GM19438 (cell line): ENCODE measurements around the gene RSRC2.

Experiments
- ATAC-seq: cut with Tn5 transposase; IDR thresholded peaks from one replicate; pipeline ENCODE4 v1.9.1; 2021; ENCODE audit warnings: low read depth; ENCODE audit not compliant: unreplicated experiment

Gene RSRC2

DNA sequence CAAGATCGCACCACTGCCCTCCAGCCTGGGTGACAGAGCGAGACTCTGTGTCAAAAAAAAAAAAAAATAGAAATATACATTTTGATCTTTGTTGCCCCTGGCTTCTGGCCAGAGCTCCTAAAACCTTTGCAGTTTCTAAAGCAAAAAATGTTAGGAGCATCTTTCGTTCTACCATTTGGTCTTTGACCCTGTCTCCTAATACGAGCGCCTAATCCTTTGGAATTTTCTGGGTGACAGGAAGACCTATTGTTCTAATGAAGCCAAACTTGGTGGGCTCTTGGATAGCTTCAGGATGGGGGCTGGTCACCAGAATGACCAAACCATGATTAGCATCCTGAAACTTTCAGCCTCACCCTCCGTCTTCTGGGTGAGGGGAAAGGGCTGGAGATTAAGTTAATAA, 72.0 kb downstream of the RSRC2 start:
- ATAC-seq: no peak

DNA sequence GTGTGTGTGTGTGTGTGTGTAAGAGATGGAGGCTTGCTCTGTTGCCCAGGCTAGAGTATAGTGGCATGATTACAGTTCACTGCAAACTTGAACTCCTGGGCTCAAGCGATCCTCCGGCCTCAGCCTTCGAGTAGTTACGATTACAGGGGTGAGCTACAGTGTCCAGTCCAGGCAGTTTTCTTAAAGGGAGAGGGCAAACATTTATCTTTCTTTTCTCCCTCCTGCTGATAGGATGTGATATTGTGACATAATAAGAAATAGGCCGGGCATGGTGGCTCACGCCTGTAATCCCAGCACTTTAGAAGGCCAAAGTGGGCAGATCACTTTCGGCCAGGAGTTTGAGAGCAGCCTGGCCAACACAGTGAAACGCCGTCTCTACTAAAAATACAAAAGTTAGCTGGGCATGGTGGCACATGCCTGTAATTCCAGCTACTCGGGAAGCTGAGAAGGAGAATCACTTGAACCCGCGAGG, 72.5 kb downstream of the RSRC2 start:
- no peak for ATAC-seq
